ENCODE data around the gene SAMM50. TPM values are rescaled to one million over a fixed set of nuclear protein-coding genes. Genes with fewer than 3 reads are reported as not detected.
A peak's percentile ranks its signal among the peaks of the same experiment; 100 is the strongest.

The SAMM50 gene
- 40.8 and 51.7 TPM in 2 replicates for total RNA-seq

DNA sequence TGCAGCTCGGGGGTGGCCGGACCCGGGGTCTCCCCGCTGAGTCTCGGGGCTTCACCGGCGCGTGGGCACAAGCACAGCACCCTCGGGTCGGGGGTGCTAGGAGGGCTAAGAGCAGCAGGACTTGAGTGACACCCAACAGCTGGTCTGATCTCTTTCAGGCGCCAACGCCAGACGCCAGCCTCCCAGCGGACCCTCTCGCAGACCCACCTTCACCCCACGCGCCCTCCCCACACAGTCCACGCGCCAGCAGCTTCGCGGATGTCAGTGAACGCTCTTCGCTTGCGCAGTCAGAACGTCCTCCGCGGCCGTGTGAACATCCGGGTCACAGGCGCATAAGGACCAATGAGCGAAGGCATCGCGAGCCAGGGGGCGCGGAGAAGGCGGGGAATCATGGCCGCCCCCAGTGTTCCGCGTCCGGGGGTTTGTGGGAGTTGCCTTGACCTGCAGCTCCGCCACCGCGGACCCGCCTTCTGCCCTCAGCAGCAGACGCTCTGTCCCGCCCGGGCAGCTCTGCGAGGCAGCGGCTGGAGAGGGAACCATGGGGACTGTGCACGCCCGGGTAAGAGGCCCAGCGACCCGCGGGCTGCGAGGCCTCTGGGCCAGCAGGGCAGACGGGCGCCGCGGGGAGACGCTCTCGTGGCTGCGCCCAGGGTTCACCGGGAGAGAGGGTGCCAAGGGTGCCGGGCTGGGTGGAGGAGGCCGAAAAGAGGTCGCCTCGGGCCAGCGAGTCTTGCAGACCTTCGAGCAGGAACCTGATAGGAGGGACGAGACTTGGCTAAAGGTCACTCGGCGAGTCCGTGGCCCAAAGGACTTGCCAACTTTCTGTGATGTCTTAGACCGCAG is at the start of gene SAMM50:
SAMM50 (plus strand) TSS at position 403 of the 843 bp plus-strand sequence; CDS start at position 539, 136 bp downstream.
- TF ChIP-seq, protein P1, sequence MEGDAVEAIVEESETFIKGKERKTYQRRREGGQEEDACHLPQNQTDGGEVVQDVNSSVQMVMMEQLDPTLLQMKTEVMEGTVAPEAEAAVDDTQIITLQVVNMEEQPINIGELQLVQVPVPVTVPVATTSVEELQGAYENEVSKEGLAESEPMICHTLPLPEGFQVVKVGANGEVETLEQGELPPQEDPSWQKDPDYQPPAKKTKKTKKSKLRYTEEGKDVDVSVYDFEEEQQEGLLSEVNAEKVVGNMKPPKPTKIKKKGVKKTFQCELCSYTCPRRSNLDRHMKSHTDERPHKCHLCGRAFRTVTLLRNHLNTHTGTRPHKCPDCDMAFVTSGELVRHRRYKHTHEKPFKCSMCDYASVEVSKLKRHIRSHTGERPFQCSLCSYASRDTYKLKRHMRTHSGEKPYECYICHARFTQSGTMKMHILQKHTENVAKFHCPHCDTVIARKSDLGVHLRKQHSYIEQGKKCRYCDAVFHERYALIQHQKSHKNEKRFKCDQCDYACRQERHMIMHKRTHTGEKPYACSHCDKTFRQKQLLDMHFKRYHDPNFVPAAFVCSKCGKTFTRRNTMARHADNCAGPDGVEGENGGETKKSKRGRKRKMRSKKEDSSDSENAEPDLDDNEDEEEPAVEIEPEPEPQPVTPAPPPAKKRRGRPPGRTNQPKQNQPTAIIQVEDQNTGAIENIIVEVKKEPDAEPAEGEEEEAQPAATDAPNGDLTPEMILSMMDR (conservative IDR thresholded peaks at IDR 0.05; ENCODE audit: low read depth, low read length), result peak; percentile 13
- peak; percentile 37 for DNase-seq (ENCODE audit: low read depth)

DNA sequence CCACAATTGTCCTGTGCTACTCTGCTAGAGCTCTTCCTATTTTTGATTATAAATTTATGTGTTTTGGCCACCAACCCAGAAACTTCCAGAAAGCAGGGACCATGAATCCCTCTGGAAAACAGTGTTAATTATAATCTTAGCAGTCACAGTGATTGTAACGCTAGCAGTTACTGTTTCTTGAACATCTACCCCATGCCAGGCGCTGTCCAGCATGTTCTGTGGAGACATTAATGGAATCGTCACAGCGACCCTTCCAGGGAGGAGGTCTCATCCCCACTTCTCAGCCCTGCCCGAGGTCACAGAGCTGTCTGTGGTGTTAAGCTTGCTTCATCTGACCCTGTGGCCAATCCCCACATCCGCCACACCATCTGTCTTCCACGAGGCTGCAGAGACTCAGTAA is 49.6 kb upstream of the SAMM50 start:
- TF ChIP-seq, protein P1 (conservative IDR thresholded peaks at IDR 0.05; ENCODE audit: low read depth, low read length), result no peak
- no peak for DNase-seq (ENCODE audit: low read depth)
- no peak overlapping the region for H3K4me3 ChIP-seq (ENCODE audit: low read depth, low read length)

More for the DNA sequence above, at the start of gene SAMM50:
- peak within 1 kb of the TSS; percentile 76 for H3K4me3 ChIP-seq (ENCODE audit: low read depth, low read length)

DNA sequence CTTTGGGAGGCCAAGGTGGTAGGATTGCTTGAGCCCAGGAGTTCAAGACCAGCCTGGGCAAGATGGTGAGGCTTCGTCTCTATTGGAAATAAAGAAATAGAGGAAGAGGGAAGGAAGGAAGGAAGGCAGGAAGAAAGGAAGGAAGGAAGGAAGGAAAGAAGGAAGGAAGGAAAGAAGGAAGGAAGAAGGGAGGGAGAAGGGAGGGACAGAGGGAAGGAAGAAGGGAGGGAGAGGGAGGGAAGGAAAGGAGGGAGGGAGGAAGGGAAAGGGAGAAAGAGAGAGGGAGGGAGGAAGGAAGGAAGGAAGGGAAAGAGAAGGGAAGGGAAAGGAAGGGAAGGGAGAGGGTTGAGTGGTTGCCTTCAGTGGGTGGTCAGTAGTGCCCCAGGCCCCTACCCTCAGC is 45.5 kb upstream of the SAMM50 start:
- DNase-seq (ENCODE audit: low read depth), result no peak
- TF ChIP-seq, protein P1 (conservative IDR thresholded peaks at IDR 0.05; ENCODE audit: low read depth, low read length), result no peak
- H3K4me3 ChIP-seq (ENCODE audit: low read depth, low read length), result no peak overlapping the region

DNA sequence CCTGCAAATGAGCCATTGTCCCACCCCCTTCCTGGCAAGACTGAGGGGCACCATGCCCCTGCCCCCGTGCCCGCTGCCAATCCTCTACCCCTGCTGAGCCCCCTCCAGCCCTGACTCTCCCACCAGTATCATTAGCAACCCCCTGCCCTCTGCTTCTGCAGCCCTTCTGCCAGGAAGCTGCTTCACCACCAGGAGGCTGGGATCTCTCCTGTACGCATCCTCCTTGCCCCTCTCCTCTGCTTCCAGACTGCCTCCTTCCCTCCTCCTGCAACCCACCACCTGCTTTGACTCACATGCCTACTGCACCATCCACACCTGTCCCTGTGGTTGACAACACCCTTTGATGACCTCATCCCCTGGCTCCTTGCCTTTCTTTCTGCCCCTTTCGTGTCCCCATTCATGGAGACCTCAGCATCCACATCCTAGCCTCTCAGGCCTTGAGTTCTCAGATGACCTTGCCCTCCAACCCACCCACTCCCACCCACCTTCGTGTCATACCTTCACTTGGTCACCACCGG is 45.0 kb upstream of the SAMM50 start:
- no peak overlapping the region for H3K4me3 ChIP-seq (ENCODE audit: low read depth, low read length)
- TF ChIP-seq, protein P1 (conservative IDR thresholded peaks at IDR 0.05; ENCODE audit: low read depth, low read length), result no peak
- no peak for DNase-seq (ENCODE audit: low read depth)

DNA sequence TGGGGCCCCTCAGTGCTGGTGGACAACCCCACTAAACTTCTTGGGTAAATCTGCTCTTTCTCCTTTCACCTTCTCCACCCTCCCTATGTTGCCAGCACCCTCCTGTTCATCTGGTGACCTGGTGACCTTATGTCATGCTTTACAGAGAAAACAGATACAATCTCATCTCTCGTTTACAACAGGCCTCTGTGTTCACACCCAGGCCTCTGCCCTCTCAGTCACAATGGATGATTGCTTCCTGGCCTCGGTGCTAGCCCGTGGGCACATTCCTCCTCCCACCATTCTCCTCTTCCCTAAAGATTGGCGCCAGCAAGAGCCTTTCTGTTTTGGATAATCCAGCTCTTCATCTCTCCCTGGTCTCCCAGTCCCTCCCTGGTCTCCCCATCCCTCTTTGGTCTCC is 43.9 kb upstream of the SAMM50 start:
- H3K4me3 ChIP-seq (ENCODE audit: low read depth, low read length), result no peak overlapping the region
- DNase-seq (ENCODE audit: low read depth), result no peak
- TF ChIP-seq, protein P1 (conservative IDR thresholded peaks at IDR 0.05; ENCODE audit: low read depth, low read length), result no peak

DNA sequence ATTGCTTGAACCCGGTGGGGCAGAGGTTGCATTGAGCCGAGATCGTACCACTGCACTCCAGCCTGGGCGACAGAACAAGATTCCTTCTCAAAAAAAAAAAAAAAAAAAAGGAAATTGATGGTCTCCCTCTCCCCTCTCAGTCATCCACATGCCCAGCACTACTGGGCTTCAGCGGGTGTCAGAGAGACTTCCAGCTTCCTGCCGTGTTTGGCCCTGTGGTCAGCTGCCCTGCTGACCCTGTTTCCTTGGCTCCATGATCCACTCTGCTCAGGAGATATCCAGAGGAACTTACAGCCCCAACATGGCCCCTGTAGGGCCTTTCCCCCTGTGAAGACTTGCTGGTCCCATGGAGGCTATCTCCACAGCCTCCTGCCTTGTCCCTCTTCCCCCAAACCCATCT is 37.7 kb upstream of the SAMM50 start:
- no peak for DNase-seq (ENCODE audit: low read depth)
- no peak overlapping the region for H3K4me3 ChIP-seq (ENCODE audit: low read depth, low read length)
- TF ChIP-seq, protein P1 (conservative IDR thresholded peaks at IDR 0.05; ENCODE audit: low read depth, low read length), result no peak
